ENCODE measurements around the gene WNT1.

Gene WNT1

GRCh38 chr12:48986720-48987291 is 8.7 kb downstream of the WNT1 start:
- TF ChIP-seq CTCF (IDR thresholded peaks at IDR 0.05; ENCODE audit: low read depth, low read length): no peak
- no peak for DNase-seq (ENCODE audit: low read depth in 2 of 2)
- no peak overlapping the region for H3K4me3 ChIP-seq (replicated peaks in 1 of 2; ENCODE audit: low read depth in 2 of 2, low read length in 2 of 2)

GRCh38 chr12:48988030-48988649 is 10.0 kb downstream of the WNT1 start:
- peak; percentile 55 to 58 for DNase-seq (ENCODE audit: low read depth in 2 of 2)
- no peak overlapping the region for H3K4me3 ChIP-seq (replicated peaks in 1 of 2; ENCODE audit: low read depth in 2 of 2, low read length in 2 of 2)
- TF ChIP-seq CTCF (IDR thresholded peaks at IDR 0.05; ENCODE audit: low read depth, low read length): peak; percentile 92

- DNase-seq (ENCODE audit: low read depth in 2 of 2): no peak
- no peak for TF ChIP-seq CTCF (IDR thresholded peaks at IDR 0.05; ENCODE audit: low read depth, low read length)
Measured at GRCh38 chr12:48990552-48990951, 12.4 kb downstream of the WNT1 start.

GRCh38 chr12:48991247-48992050 is 13.3 kb downstream of the WNT1 start:
- no peak overlapping the region for H3K4me3 ChIP-seq (replicated peaks in 1 of 2; ENCODE audit: low read depth in 2 of 2, low read length in 2 of 2)
- no peak for TF ChIP-seq CTCF (IDR thresholded peaks at IDR 0.05; ENCODE audit: low read depth, low read length)
- no peak for DNase-seq (ENCODE audit: low read depth in 2 of 2)

More at GRCh38 chr12:48990552-48990951, 12.4 kb downstream of the WNT1 start:
- no peak overlapping the region for H3K4me3 ChIP-seq (replicated peaks in 1 of 2; ENCODE audit: low read depth in 2 of 2, low read length in 2 of 2)

GRCh38 chr12:48993787-48994186 is 15.7 kb downstream of the WNT1 start:
- no peak for TF ChIP-seq CTCF (IDR thresholded peaks at IDR 0.05; ENCODE audit: low read depth, low read length)
- H3K4me3 ChIP-seq (replicated peaks in 1 of 2; ENCODE audit: low read depth in 2 of 2, low read length in 2 of 2): no peak overlapping the region
- peak in 1 of 2 donors; percentile 50 for DNase-seq (ENCODE audit: low read depth in 2 of 2)

- H3K4me3 ChIP-seq (replicated peaks in 1 of 2; ENCODE audit: low read depth in 2 of 2, low read length in 2 of 2): no peak overlapping the region
- no peak for TF ChIP-seq CTCF (IDR thresholded peaks at IDR 0.05; ENCODE audit: low read depth, low read length)
- DNase-seq (ENCODE audit: low read depth in 2 of 2): no peak
Measured at GRCh38 chr12:48994224-48995085, 16.3 kb downstream of the WNT1 start.

Measured in cardiac fibroblast (primary cell).